T-cell (primary cell): Measurements from ENCODE around the gene RNF113B. TPM values are rescaled to one million over a fixed set of nuclear protein-coding genes. Genes with fewer than 3 reads are reported as not detected.

Source experiments
- ATAC-seq, 4 experiments: fragments of 200-7000 bp in 3 of 4; fragments of 150-1000 bp in 1 of 4; cut with Tn5 transposase; replicated peaks in 1 of 4; 1 replicate in 3 of 4; 2 replicates in 1 of 4; pipeline ENCODE4 v1.10.0; 2021; ENCODE audit warnings: moderate library complexity in 3 of 4, mild to moderate bottlenecking in 2 of 4, moderate number of reproducible peaks in 1 of 4
- CTCF ChIA-PET, 2 donors: fragments of 300-600 bp; sonication (Branson Sonifier 250); formaldehyde crosslinking; loops; one replicate each; lab custom pipeline; 2022; ENCODE audit warnings: antibody characterized with exemption in 2 of 2; lab: Charles Lee
- POLR2A ChIA-PET, 2 donors: fragments of 300-600 bp; sonication (Branson Sonifier 250); formaldehyde crosslinking; loops; one replicate each; lab custom pipeline; 2022; ENCODE audit warnings: antibody characterized with exemption in 2 of 2; lab: Charles Lee
- DNase-seq, 35 experiments: peaks; one replicate each; pipeline versions ENCODE4 v3.0.0 to v3.0.0-alpha.2; 2013 to 2023
- H3K27ac ChIP-seq: one replicate; pipeline ENCODE4 v1.5.1; 2013; ENCODE audit warnings: low read length
- H3K27me3 ChIP-seq, 2 experiments: replicated peaks in 1 of 2; 1 replicate in 1 of 2; 2 replicates in 1 of 2; pipeline versions ENCODE4 v1.6.1 to v1.7.0; 2013; ENCODE audit warnings: low read length in 1 of 2, mixed read lengths in 1 of 2; ENCODE audit not compliant: control insufficient read depth in 2 of 2, insufficient read depth in 2 of 2; ENCODE audit errors: extremely low read depth in 1 of 2
- H3K36me3 ChIP-seq, 2 donors: 1 replicate in 1 of 2; 2 replicates in 1 of 2; pipeline versions ENCODE4 v1.6.1 to v1.7.0; 2013; ENCODE audit warnings: low read length in 1 of 2; ENCODE audit not compliant: control insufficient read depth in 2 of 2, insufficient read depth in 1 of 2; ENCODE audit errors: extremely low read depth in 1 of 2
- H3K4me1 ChIP-seq, 2 experiments: 1 replicate in 1 of 2; 2 replicates in 1 of 2; pipeline versions ENCODE4 v1.6.1 to v1.7.0; 2013; ENCODE audit warnings: low read length in 2 of 2, mixed read lengths in 1 of 2; ENCODE audit not compliant: insufficient read depth in 2 of 2, control insufficient read depth in 1 of 2; ENCODE audit errors: extremely low read depth in 1 of 2
- H3K4me3 ChIP-seq, 2 donors: 1 replicate in 1 of 2; 2 replicates in 1 of 2; pipeline versions ENCODE4 v1.5.1 to v1.7.0; 2013; ENCODE audit warnings: mild to moderate bottlenecking in 2 of 2, low read length in 1 of 2, moderate library complexity in 1 of 2; ENCODE audit not compliant: control insufficient read depth in 1 of 2; ENCODE audit errors: extremely low read depth in 1 of 2
- H3K9me3 ChIP-seq: 2 replicates; pipeline ENCODE4 v1.7.0; 2013
- H3K27ac Mint-ChIP-seq, 2 donors: one replicate each; pipeline ENCODE4 v1.8.0; 2020 to 2021; ENCODE audit warnings: mild to moderate bottlenecking in 2 of 2, mixed read lengths in 2 of 2
- H3K27me3 Mint-ChIP-seq, 2 donors: one replicate each; pipeline ENCODE4 v1.8.0; 2021 to 2022; ENCODE audit warnings: mixed read lengths in 2 of 2
- H3K36me3 Mint-ChIP-seq: one replicate; pipeline ENCODE4 v1.8.0; 2021; ENCODE audit warnings: mixed read lengths
- H3K4me1 Mint-ChIP-seq, 3 donors: one replicate each; pipeline ENCODE4 v1.8.0; 2020 to 2022; ENCODE audit warnings: mixed read lengths in 3 of 3, mild to moderate bottlenecking in 1 of 3
- H3K4me3 Mint-ChIP-seq, 3 donors: one replicate each; pipeline ENCODE4 v1.8.0; 2020 to 2022; ENCODE audit warnings: mild to moderate bottlenecking in 3 of 3, mixed read lengths in 3 of 3, moderate library complexity in 3 of 3
- H3K9me3 Mint-ChIP-seq, 3 donors: one replicate each; pipeline ENCODE4 v1.8.0; 2020 to 2022; ENCODE audit warnings: mixed read lengths in 3 of 3
- WGBS: methylation state at CpG from one replicate; pipeline ENCODE4 v1.1.5; 2013; ENCODE audit warnings: missing lambda C conversion rate; ENCODE audit not compliant: insufficient coverage; 5-methylcytosine and 5-hydroxymethylcytosine counted together
- total RNA-seq, 35 experiments: library from RNA in 6 of 35; stranded (reverse) in 6 of 35; fragments of 120-200 nt in 1 of 35; gene quantifications; one replicate each; pipeline versions ENCODE4 v1.2.1 to v1.2.4 and lab custom pipeline; 2013 to 2026

RNF113B gene
- total RNA-seq, 5 donors from 2014 or later (not counting 1 experiment from before 2014, with no cell fraction given) = not detected

- ChIA-PET POLR2A (no interaction called here), CTCF (no interaction called here)
- ATAC-seq (no peak), DNase-seq (no peak)
- H3K36me3 ChIP-seq = no peaks in the 10 kb centered on the region
- Mint-ChIP-seq H3K4me1 (no peaks in the 10 kb centered on the region), H3K27ac (no peak overlapping the region), H3K36me3 (no peaks in the 10 kb centered on the region), H3K9me3 (peaks cover 0 to 4% (median 3%) of the 10 kb centered on the region in 3 donors), H3K27me3 (peaks cover 8 to 22% of the 10 kb centered on the region in 2 donors), H3K4me3 (no peak overlapping the region)
- H3K4me1 ChIP-seq = no peaks in the 10 kb centered on the region
- peaks cover 0 to 12% of the 10 kb centered on the region in 2 experiments for H3K27me3 ChIP-seq
- H3K9me3 ChIP-seq = no peaks in the 10 kb centered on the region
- H3K4me3 ChIP-seq = no peak overlapping the region
- WGBS = 61% methylated on average over 3 of the region's 4 CpGs
- H3K27ac ChIP-seq = no peak overlapping the region
Measured at GRCh38 chr13:98216135-98216565, 39.1 kb upstream of the RNF113B start.

- ChIA-PET POLR2A (no interaction called here), CTCF (no interaction called here)
- no peak overlapping the region for H3K4me3 ChIP-seq
- Mint-ChIP-seq H3K27me3 (peaks cover 11 to 25% of the 10 kb centered on the region in 2 donors), H3K9me3 (peaks cover 0 to 4% (median 3%) of the 10 kb centered on the region in 3 donors), H3K27ac (no peak overlapping the region), H3K4me1 (no peaks in the 10 kb centered on the region), H3K36me3 (no peaks in the 10 kb centered on the region), H3K4me3 (no peak overlapping the region)
- no peak for ATAC-seq
- WGBS = no CpG with 5 or more reads among the region's 6 CpGs
- H3K4me1 ChIP-seq = no peaks in the 10 kb centered on the region
- H3K27ac ChIP-seq = no peak overlapping the region
- H3K36me3 ChIP-seq = no peaks in the 10 kb centered on the region
- no peak for DNase-seq
- peaks cover 0 to 12% of the 10 kb centered on the region in 2 experiments for H3K27me3 ChIP-seq
- no peaks in the 10 kb centered on the region for H3K9me3 ChIP-seq
Measured at GRCh38 chr13:98215508-98215907, 38.4 kb upstream of the RNF113B start.

DNA sequence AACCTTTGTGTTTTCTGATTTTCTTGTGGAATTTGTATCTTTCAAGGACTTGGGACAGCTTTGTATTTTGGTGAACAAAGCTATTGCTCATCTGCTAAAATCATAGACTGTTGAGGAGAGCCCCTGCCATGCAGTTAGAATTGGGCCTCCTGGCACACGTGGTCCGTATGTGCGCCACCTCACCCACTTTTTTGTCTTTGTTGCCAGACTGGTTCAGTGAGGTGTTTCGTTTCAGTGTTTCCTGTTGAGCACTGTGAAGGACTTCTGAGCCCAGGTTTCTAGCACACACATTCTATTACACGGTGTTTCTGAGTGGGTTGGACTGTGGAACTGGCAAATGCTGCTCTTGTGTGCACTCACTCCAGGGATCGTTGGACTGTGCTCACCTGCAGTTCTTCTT lies 37.6 kb upstream of the RNF113B start:
- ATAC-seq (no peak), DNase-seq (no peak)
- Histone ChIP-seq H3K4me1 (no peaks in the 10 kb centered on the region), H3K9me3 (no peaks in the 10 kb centered on the region), H3K4me3 (no peak overlapping the region), H3K36me3 (no peaks in the 10 kb centered on the region), H3K27me3 (peaks cover 0 to 12% of the 10 kb centered on the region in 2 experiments), H3K27ac (no peak overlapping the region)
- H3K4me3 Mint-ChIP-seq = no peak overlapping the region
- peaks cover 11 to 25% of the 10 kb centered on the region in 2 donors for H3K27me3 Mint-ChIP-seq
- H3K9me3 Mint-ChIP-seq = peaks cover 0 to 4% (median 3%) of the 10 kb centered on the region in 3 donors
- no peak overlapping the region for H3K27ac Mint-ChIP-seq
- ChIA-PET POLR2A (no interaction called here), CTCF (no interaction called here)
- no peaks in the 10 kb centered on the region for H3K4me1 Mint-ChIP-seq
- H3K36me3 Mint-ChIP-seq = no peaks in the 10 kb centered on the region
- no CpG with 5 or more reads among the region's 6 CpGs for WGBS

DNA sequence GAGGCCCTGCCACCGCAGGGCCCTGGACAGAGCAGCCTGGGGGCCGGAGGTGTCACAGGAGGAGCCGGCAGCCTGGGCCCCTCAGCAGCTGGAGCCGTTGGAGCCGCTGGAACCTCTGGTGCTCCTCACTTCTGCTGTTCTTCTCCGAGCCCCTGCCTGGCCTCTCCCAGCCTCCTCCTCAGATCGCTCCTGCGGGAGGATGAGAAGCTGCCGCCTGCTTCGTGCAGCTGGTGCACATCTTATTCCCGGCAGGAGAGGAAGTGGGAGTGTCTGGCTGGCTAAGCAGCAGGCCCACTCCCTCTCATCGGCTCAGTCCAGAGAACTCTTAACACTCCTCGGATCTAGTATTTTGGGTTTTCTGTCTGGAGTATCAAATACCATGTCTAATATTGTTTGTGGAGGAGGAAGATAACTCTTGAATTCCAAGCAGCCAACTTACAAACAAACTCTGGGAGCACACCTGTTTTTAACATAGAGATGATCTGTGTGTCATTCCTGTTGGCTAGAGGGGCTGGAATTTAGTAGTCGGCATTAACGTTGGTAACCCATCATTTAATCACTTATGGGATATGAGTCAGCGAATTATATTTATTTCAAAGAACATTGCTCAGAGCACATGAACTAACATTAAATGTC lies 37.1 kb upstream of the RNF113B start:
- Mint-ChIP-seq H3K9me3 (peaks cover 0 to 4% (median 3%) of the 10 kb centered on the region in 3 donors), H3K36me3 (no peaks in the 10 kb centered on the region)
- POLR2A ChIA-PET = no interaction called here

GRCh38 chr13:98213354-98213753 lies 36.3 kb upstream of the RNF113B start:
- Histone ChIP-seq H3K9me3 (no peaks in the 10 kb centered on the region), H3K27ac (no peak overlapping the region), H3K27me3 (peaks cover 0 to 12% of the 10 kb centered on the region in 2 experiments), H3K4me1 (no peaks in the 10 kb centered on the region), H3K36me3 (no peaks in the 10 kb centered on the region), H3K4me3 (no peak overlapping the region)
- ChIA-PET POLR2A (no interaction called here), CTCF (no interaction called here)
- no peak overlapping the region for H3K27ac Mint-ChIP-seq
- no peaks in the 10 kb centered on the region for H3K4me1 Mint-ChIP-seq
- H3K27me3 Mint-ChIP-seq = peaks cover 11 to 26% of the 10 kb centered on the region in 2 donors
- WGBS = 84% methylated on average over 3 of the region's 8 CpGs
- peaks cover 0 to 7% (median 3%) of the 10 kb centered on the region in 3 donors for H3K9me3 Mint-ChIP-seq
- no peak overlapping the region for H3K4me3 Mint-ChIP-seq
- DNase-seq (no peak), ATAC-seq (no peak)
- H3K36me3 Mint-ChIP-seq = no peaks in the 10 kb centered on the region

More for the DNA sequence above, 37.1 kb upstream of the RNF113B start:
- H3K9me3 ChIP-seq = no peaks in the 10 kb centered on the region
- peaks cover 0 to 12% of the 10 kb centered on the region in 2 experiments for H3K27me3 ChIP-seq
- Mint-ChIP-seq H3K4me3 (no peak overlapping the region), H3K4me1 (no peaks in the 10 kb centered on the region), H3K27ac (no peak overlapping the region), H3K27me3 (peaks cover 11 to 25% of the 10 kb centered on the region in 2 donors)
- 86% methylated on average over 4 of the region's 16 CpGs for WGBS
- H3K4me3 ChIP-seq = no peak overlapping the region
- no peak for DNase-seq
- H3K36me3 ChIP-seq = no peaks in the 10 kb centered on the region
- no peak for ATAC-seq
- CTCF ChIA-PET = no interaction called here
- no peak overlapping the region for H3K27ac ChIP-seq
- H3K4me1 ChIP-seq = no peaks in the 10 kb centered on the region

GRCh38 chr13:98212763-98213162 lies 35.7 kb upstream of the RNF113B start:
- Histone ChIP-seq H3K9me3 (no peaks in the 10 kb centered on the region), H3K36me3 (no peaks in the 10 kb centered on the region), H3K4me3 (no peak overlapping the region), H3K27ac (no peak overlapping the region), H3K27me3 (peaks cover 0 to 10% of the 10 kb centered on the region in 2 experiments), H3K4me1 (no peaks in the 10 kb centered on the region)
- H3K27me3 Mint-ChIP-seq = peaks cover 12 to 21% of the 10 kb centered on the region in 2 donors
- ATAC-seq = no peak
- H3K9me3 Mint-ChIP-seq = peaks cover 0 to 7% (median 3%) of the 10 kb centered on the region in 3 donors
- WGBS = no CpG with 5 or more reads among the region's 5 CpGs
- H3K27ac Mint-ChIP-seq = no peak overlapping the region
- H3K36me3 Mint-ChIP-seq = no peaks in the 10 kb centered on the region
- no peak for DNase-seq
- ChIA-PET CTCF (no interaction called here), POLR2A (no interaction called here)
- H3K4me3 Mint-ChIP-seq = no peak overlapping the region
- no peaks in the 10 kb centered on the region for H3K4me1 Mint-ChIP-seq
